ENCODE data around the gene CREB3. TPM values are rescaled to one million over a fixed set of nuclear protein-coding genes. Genes with fewer than 3 reads are reported as not detected.

Gene CREB3
- total RNA-seq, 1 donor from 2014 or later, result 29.2 TPM

DNA sequence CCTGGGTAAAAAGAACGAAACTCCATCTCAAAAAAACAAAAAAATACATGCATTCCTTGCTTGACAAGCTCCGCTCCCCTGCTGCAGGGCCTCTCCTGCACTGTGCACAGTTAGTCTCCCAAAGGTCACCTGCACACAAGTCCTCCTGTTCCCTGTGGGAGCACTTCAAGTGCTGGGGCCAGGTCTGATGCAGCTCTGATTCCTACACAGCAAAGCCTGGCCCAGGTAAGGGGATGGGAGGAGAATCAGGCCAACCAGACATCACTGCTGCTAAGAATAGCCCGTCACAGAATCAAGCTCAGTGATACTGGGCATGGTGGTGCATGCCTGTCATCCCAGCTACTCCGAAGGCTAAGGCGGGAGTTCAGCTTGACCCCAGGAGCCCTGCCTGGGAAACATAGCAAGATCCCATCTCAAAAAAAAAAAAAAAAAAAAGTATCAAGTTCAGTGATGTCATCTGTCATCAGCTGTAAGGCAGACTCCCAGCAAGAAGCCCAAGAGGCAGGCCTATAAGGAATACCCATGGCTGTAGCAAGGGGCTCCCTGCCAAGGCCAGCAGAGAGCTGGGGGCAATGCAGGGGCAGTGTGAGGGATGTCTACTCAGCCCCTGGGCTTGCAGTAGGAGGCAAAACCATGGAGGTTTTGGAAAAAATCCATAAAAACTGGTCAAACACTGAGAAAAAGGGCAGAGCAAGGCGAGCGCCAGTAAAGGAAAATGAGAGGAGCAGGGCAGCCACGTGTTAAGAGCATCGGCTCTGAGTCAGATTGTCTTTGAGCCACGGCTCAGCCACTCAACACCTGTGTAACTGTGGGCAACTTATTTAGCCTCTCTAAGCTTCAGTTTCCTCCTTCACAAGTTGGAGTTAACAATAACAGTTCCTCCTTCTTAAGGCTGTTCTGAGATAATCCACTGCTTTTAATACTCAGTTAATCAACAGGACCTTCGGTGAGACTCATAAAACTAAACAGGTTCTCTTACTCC lies 46.0 kb upstream of the CREB3 start:
- no peaks in the 10 kb centered on the region for H3K9me3 Mint-ChIP-seq (ENCODE audit: unreplicated experiment)
- H3K4me1 Mint-ChIP-seq (ENCODE audit: unreplicated experiment), result peaks cover 36% of the 10 kb centered on the region
- TF ChIP-seq, protein P1, sequence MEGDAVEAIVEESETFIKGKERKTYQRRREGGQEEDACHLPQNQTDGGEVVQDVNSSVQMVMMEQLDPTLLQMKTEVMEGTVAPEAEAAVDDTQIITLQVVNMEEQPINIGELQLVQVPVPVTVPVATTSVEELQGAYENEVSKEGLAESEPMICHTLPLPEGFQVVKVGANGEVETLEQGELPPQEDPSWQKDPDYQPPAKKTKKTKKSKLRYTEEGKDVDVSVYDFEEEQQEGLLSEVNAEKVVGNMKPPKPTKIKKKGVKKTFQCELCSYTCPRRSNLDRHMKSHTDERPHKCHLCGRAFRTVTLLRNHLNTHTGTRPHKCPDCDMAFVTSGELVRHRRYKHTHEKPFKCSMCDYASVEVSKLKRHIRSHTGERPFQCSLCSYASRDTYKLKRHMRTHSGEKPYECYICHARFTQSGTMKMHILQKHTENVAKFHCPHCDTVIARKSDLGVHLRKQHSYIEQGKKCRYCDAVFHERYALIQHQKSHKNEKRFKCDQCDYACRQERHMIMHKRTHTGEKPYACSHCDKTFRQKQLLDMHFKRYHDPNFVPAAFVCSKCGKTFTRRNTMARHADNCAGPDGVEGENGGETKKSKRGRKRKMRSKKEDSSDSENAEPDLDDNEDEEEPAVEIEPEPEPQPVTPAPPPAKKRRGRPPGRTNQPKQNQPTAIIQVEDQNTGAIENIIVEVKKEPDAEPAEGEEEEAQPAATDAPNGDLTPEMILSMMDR (IDR thresholded peaks at IDR 0.05; ENCODE audit: unreplicated experiment), result no peak
- H3K27ac Mint-ChIP-seq (ENCODE audit: unreplicated experiment), result no peak overlapping the region
- H3K4me3 Mint-ChIP-seq (ENCODE audit: unreplicated experiment), result peak overlapping the region; percentile 56
- peaks cover 15% of the 10 kb centered on the region for H3K27me3 Mint-ChIP-seq (ENCODE audit: unreplicated experiment)
- no peak for DNase-seq (ENCODE audit: low spot score)
- peaks cover 34% of the 10 kb centered on the region for H3K36me3 Mint-ChIP-seq (ENCODE audit: low read depth, unreplicated experiment)

DNA sequence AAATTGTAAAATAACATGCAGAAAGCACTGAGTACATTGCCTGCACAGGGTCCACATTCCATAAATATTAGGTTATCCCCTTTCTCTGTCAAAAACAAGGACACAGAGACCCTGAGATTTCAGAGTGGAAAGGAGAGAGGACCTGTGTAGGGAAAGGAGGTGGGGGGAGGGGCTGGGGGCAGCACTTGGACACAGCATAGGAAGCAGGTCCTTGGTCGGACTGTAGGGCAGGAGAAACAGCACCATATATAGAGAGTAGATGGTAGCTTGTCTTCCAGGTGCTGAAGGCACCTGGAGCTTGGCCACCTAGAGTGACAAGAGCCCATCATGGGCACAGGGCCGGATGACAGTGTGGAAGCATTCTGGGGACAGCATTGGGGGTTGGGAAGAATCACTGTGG lies 45.2 kb upstream of the CREB3 start:
- peaks cover 37% of the 10 kb centered on the region for H3K4me1 Mint-ChIP-seq (ENCODE audit: unreplicated experiment)
- H3K27me3 Mint-ChIP-seq (ENCODE audit: unreplicated experiment), result peaks cover 16% of the 10 kb centered on the region
- TF ChIP-seq, protein P1 (IDR thresholded peaks at IDR 0.05; ENCODE audit: unreplicated experiment), result no peak
- peak overlapping the region; percentile 87 for H3K4me3 Mint-ChIP-seq (ENCODE audit: unreplicated experiment)
- peaks cover 32% of the 10 kb centered on the region for H3K36me3 Mint-ChIP-seq (ENCODE audit: low read depth, unreplicated experiment)
- H3K27ac Mint-ChIP-seq (ENCODE audit: unreplicated experiment), result peak overlapping the region; percentile 45
- no peaks in the 10 kb centered on the region for H3K9me3 Mint-ChIP-seq (ENCODE audit: unreplicated experiment)
- DNase-seq (ENCODE audit: low spot score), result no peak

DNA sequence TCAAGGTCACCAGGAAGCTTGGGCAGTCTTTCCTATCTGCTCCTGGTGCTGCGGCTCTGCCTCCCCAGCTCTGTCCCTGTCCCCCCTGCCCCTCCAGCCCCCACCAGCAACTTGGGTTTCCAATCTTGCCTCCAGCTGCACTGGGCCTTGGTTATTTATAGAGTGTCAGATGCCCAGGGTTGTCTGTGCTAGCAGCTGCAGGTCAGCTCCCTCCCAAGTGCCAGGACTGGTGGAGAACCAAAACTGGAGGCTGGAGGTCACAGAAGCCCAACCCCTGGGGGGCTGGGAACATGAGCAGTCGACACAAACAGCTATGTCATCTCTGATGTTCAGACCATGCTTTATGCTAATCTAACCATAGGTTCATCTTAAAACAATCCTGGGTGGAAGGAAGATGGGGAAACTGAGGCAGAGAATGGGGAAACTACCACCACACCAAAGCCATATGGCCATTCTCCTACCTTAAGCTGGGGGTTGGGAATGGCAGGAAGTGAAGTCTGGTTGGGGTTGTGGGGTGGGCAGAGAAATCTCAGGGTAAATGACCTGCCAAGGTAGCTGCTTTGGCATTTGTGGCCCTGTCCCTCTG lies 44.4 kb upstream of the CREB3 start:
- Mint-ChIP-seq H3K27ac (ENCODE audit: unreplicated experiment) (no peak overlapping the region), H3K4me1 (ENCODE audit: unreplicated experiment) (peaks cover 29% of the 10 kb centered on the region)

DNA sequence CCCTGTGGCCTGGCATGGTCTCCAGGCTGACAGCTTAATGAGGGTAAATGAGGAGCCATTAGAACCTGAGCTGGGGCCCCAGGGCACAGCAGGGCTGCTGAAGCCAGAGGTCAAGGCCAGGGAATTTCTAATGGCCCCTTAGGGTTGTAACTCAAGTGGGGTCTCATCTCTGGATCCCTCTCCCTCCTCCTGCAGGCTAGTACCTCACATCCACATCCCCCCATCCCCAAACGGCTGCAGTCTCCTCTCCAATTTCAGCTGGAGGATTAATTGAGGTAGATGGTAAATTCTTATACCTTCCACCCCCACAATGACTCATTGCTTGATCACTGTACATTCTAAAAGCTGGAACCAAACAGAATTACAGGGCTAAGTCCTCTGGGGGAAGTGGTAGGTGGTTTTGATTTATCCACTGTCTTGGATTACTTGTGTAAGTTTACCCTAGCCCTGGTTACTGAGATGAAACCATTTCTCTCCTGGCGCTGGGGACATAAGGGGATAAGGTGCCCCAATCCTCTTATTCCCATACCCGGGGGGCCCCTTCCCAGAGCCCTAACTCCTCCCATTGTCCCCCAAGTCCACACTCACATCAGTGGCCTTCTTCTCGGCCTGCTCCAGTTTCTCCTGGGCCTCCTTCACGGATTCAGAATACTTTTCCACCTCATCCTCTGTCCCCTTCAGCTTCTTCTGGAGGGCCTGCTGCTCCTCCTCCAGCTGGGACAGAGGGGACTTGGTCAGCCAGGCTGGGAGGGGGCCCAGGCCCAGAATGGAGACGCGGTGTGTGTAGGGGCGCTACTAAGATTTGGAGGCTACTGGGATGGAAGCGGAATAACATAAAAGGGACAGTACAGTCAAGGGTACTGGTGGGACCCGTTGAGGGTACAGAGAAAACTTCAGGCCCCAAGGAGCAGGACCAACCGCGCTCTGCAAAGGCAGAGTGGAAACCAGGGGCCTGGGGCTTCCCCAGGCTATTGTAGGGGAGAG lies 43.6 kb upstream of the CREB3 start:
- peak overlapping the region; percentile 93 for H3K4me3 Mint-ChIP-seq (ENCODE audit: unreplicated experiment)
- DNase-seq (ENCODE audit: low spot score), result no peak
- H3K36me3 Mint-ChIP-seq (ENCODE audit: low read depth, unreplicated experiment), result peaks cover 20% of the 10 kb centered on the region
- no peaks in the 10 kb centered on the region for H3K9me3 Mint-ChIP-seq (ENCODE audit: unreplicated experiment)
- peaks cover 14% of the 10 kb centered on the region for H3K27me3 Mint-ChIP-seq (ENCODE audit: unreplicated experiment)
- peak overlapping the region; percentile 74 for H3K27ac Mint-ChIP-seq (ENCODE audit: unreplicated experiment)
- H3K4me1 Mint-ChIP-seq (ENCODE audit: unreplicated experiment), result peaks cover 26% of the 10 kb centered on the region
- TF ChIP-seq, protein P1 (IDR thresholded peaks at IDR 0.05; ENCODE audit: unreplicated experiment), result no peak

More for the DNA sequence above, 44.4 kb upstream of the CREB3 start:
- TF ChIP-seq, protein P1 (IDR thresholded peaks at IDR 0.05; ENCODE audit: unreplicated experiment), result no peak
- DNase-seq (ENCODE audit: low spot score), result no peak
- Mint-ChIP-seq H3K4me3 (ENCODE audit: unreplicated experiment) (peak overlapping the region; percentile 56), H3K27me3 (ENCODE audit: unreplicated experiment) (peaks cover 14% of the 10 kb centered on the region), H3K9me3 (ENCODE audit: unreplicated experiment) (no peaks in the 10 kb centered on the region), H3K36me3 (ENCODE audit: low read depth, unreplicated experiment) (peaks cover 24% of the 10 kb centered on the region)

Measured in endothelial cell (in vitro differentiated cells).